ENCODE measurements around the gene TTLL1. TPM values are rescaled to one million over a fixed set of nuclear protein-coding genes. Genes with fewer than 3 reads are reported as not detected.

TTLL1 gene
- total RNA-seq, 1 experiment from 2014 or later: 4.3 TPM

- no peak for ATAC-seq
- no peaks in the 10 kb centered on the region for H3K9me2 ChIP-seq (ENCODE audit: insufficient read depth)
- H4K20me1 ChIP-seq (ENCODE audit: insufficient read depth): peaks cover 12% of the 10 kb centered on the region; the same call in 1 of the 2 replicates
- ChIA-PET CTCF (interaction anchor here (0.7 to 1.8 kb wide), 3 partner anchors 11 to 485 kb away, joined by 3 to 6 read pairs (median 4); no protein-coding TSS in a partner anchor), POLR2A (interaction anchor here (6.2 kb wide), 1 partner anchor 13 kb away, joined by 33 read pairs; the partner anchor contains the start of gene PACSIN2), RAD21 (ENCODE audit: low non-redundant PET in 1 of 2, low total read pairs in 2 of 2, uncharacterized antibody in 2 of 2, unreplicated experiment in 2 of 2) (interaction anchor here in 1 of 2 experiments (0.7 kb wide), 1 partner anchor 12 kb away, joined by 3 read pairs; no protein-coding TSS in a partner anchor)
- TF ChIP-seq ELF1 (IDR thresholded peaks at IDR 0.05; ENCODE audit: borderline replicate concordance, low read depth) (no peak), RAD21 (IDR thresholded peaks at IDR 0.05; ENCODE audit: low read depth) (no peak), ZFX (IDR thresholded peaks at IDR 0.05) (no peak), TCF7L2 (IDR thresholded peaks at IDR 0.05; ENCODE audit: borderline replicate concordance, extremely low read depth, insufficient read depth, insufficient read length) (no peak), MAX (IDR thresholded peaks at IDR 0.05) (no peak), CTCF (IDR thresholded peaks at IDR 0.05 in 2 of 3, conservative IDR thresholded peaks at IDR 0.05 in 1 of 3; ENCODE audit: borderline replicate concordance in 1 of 3, insufficient read depth in 1 of 3, low read depth in 2 of 3, low read length in 2 of 3) (no peak), EZH2 (IDR thresholded peaks at IDR 0.05) (no peak), YY1 (IDR thresholded peaks at IDR 0.05; ENCODE audit: extremely low read depth, insufficient replicate concordance, low read depth, low read length) (no peak), SP1 (IDR thresholded peaks at IDR 0.05; ENCODE audit: low read depth) (no peak), REST (IDR thresholded peaks at IDR 0.05; ENCODE audit: low read depth) (no peak), POLR2A (IDR thresholded peaks at IDR 0.05; ENCODE audit: borderline replicate concordance, extremely low read depth, insufficient read depth, insufficient read length) (no peak), ATF3 (IDR thresholded peaks at IDR 0.05) (no peak), FOSL1 (IDR thresholded peaks at IDR 0.05; ENCODE audit: low read depth) (no peak)
- no peaks in the 10 kb centered on the region for H3K9me3 ChIP-seq (ENCODE audit: control insufficient read depth in 1 of 2, insufficient read depth in 1 of 2, low read depth in 1 of 2, low read length in 2 of 2)
- no peak overlapping the region for H3K9ac ChIP-seq (ENCODE audit: low read length)
- H3K36me3 ChIP-seq (ENCODE audit: control insufficient read depth in 1 of 2, insufficient read depth in 2 of 2, low read length in 2 of 2): no peaks in the 10 kb centered on the region
- no peaks in the 10 kb centered on the region for H3K27me3 ChIP-seq (ENCODE audit: insufficient read depth, low read length)
- peak overlapping the region; percentile 61 for H3K4me2 ChIP-seq (ENCODE audit: low read length)
- no peak for DNase-seq (ENCODE audit: low read depth, low spot score)
- H2AFZ ChIP-seq (ENCODE audit: low read depth, low read length, poor library complexity, severe bottlenecking): no peak overlapping the region
- H3K4me1 ChIP-seq (ENCODE audit: control insufficient read depth in 1 of 2, insufficient read depth in 2 of 2, low read length in 2 of 2): peaks cover 53 to 76% of the 10 kb centered on the region in 2 experiments
- H3K27ac ChIP-seq (ENCODE audit: low read depth, low read length): peak overlapping the region; percentile 39; the same call in 1 of the 2 replicates
- peaks cover 96% of the 10 kb centered on the region for H3K79me2 ChIP-seq (ENCODE audit: insufficient read depth, low read length)
- BruUV-seq (replicated peaks): no TSS peak
- intact Hi-C loops (cut with micrococcal nuclease): no loop called here
- no peak overlapping the region for H3K4me3 ChIP-seq (replicated peaks in 1 of 2; ENCODE audit: low read depth in 1 of 2, low read length in 2 of 2)
Observed at GRCh38 chr22:43001271-43002201, 87.7 kb downstream of the TTLL1 start.
